Measurements from ENCODE around the gene ELF3. TPM values are rescaled to one million over a fixed set of nuclear protein-coding genes. Genes with fewer than 3 reads are reported as not detected.
"Not testable (repeated sequence)": the region's sequence is repeated elsewhere in the genome, so short reads cannot be mapped to it uniquely, and the experiment has no call there.

ELF3 gene
- total and polyA plus RNA-seq, 2 experiments from 2014 or later = 22.6 to 28.7 TPM

DNA sequence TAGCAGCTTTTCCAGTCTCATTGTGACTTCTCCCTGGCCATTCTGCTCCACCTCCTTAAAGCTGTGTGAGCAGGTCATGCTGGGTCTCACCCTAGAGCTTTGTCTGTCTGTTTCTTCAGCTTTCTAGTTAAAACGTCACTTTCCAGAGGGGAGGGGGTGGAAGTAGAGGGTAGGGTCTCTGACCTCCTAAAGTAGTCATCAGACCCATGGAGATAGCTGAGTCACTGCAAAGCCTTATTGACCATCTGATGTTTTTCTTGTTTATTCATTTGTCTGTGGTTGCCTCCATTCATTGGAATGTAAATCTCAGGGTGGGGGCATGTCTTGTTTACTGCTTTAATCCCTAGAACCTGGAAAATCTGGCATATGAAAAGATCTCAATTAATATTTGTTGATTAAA, 52.7 kb downstream of the ELF3 start:
- H3K4me3 ChIP-seq = no peak overlapping the region
- DNase-seq (ENCODE audit: low read depth in 1 of 2, low spot score in 1 of 2) = no peak
- no peaks in the 10 kb centered on the region for H3K27me3 ChIP-seq
- H3K27ac ChIP-seq = no peak overlapping the region
- H3K36me3 ChIP-seq = no peaks in the 10 kb centered on the region
- no peaks in the 10 kb centered on the region for H3K4me1 ChIP-seq (ENCODE audit: low read depth)
- H3K9me3 ChIP-seq (ENCODE audit: low read depth) = no peaks in the 10 kb centered on the region
- TF ChIP-seq, protein P1, sequence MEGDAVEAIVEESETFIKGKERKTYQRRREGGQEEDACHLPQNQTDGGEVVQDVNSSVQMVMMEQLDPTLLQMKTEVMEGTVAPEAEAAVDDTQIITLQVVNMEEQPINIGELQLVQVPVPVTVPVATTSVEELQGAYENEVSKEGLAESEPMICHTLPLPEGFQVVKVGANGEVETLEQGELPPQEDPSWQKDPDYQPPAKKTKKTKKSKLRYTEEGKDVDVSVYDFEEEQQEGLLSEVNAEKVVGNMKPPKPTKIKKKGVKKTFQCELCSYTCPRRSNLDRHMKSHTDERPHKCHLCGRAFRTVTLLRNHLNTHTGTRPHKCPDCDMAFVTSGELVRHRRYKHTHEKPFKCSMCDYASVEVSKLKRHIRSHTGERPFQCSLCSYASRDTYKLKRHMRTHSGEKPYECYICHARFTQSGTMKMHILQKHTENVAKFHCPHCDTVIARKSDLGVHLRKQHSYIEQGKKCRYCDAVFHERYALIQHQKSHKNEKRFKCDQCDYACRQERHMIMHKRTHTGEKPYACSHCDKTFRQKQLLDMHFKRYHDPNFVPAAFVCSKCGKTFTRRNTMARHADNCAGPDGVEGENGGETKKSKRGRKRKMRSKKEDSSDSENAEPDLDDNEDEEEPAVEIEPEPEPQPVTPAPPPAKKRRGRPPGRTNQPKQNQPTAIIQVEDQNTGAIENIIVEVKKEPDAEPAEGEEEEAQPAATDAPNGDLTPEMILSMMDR (IDR thresholded peaks at IDR 0.05; ENCODE audit: low read depth, low read length) = no peak

DNA sequence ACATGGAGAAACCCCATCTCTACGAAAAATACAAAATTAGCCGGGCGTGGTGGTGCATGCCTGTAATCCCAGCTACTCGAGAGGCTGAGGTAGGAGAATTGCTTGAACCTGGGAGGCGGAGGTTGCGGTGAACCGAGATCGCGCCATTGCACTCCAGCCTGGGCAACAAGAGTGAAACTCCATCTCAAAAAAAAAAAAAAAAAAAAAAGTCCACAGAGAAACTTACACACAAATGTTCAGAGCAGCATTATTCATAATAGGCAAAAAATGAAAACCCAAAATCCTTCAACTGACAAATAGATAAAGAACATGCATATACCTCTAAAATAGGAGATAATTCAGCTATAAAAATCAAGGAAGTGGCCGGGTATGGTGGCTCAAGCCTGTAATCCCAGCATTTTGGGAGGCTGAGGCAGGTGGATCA, 54.5 kb downstream of the ELF3 start:
- not testable (repeated sequence) for H3K9me3 ChIP-seq (ENCODE audit: low read depth); H3K27ac ChIP-seq; H3K4me1 ChIP-seq (ENCODE audit: low read depth); H3K36me3 ChIP-seq; H3K27me3 ChIP-seq; H3K4me3 ChIP-seq; DNase-seq (ENCODE audit: low read depth in 1 of 2, low spot score in 1 of 2)

Other genes starting within 250 kb of the ELF3 start
- gene IPO9, start 181.4 kb upstream of the ELF3 start, total RNA-seq = 34.7 and 36.9 TPM in 2 replicates
- 61.7 and 82.1 TPM in 2 replicates for gene IPO9, start 181.4 kb upstream of the ELF3 start, polyA plus RNA-seq
- 14.3 and 21.9 TPM in 2 replicates for gene SHISA4, start 121.7 kb upstream of the ELF3 start, total RNA-seq
- gene SHISA4, start 121.7 kb upstream of the ELF3 start, polyA plus RNA-seq = 22.8 and 24.3 TPM in 2 replicates
- 48.3 and 75.6 TPM in 2 replicates for gene LMOD1, start 64.0 kb upstream of the ELF3 start, total RNA-seq
- gene LMOD1, start 64.0 kb upstream of the ELF3 start, polyA plus RNA-seq = 27.4 and 47.9 TPM in 2 replicates
- gene TIMM17A, start 55.1 kb upstream of the ELF3 start, total RNA-seq = 32.9 and 37.4 TPM in 2 replicates
- 88.7 and 110 TPM in 2 replicates for gene TIMM17A, start 55.1 kb upstream of the ELF3 start, polyA plus RNA-seq
- 56.6 and 60.4 TPM in 2 replicates for gene RNPEP, start 27.9 kb upstream of the ELF3 start, total RNA-seq
- 52.6 and 66.0 TPM in 2 replicates for gene RNPEP, start 27.9 kb upstream of the ELF3 start, polyA plus RNA-seq
- not detected in 2 replicates for gene GPR37L1, start 112.3 kb downstream of the ELF3 start, total RNA-seq
- gene GPR37L1, start 112.3 kb downstream of the ELF3 start, polyA plus RNA-seq = 0.79 TPM in 1 of 2 replicates, not detected in the other
- 42.1 and 42.5 TPM in 2 replicates for gene ARL8A, start 134.2 kb downstream of the ELF3 start, total RNA-seq
- gene ARL8A, start 134.2 kb downstream of the ELF3 start, polyA plus RNA-seq = 45.3 and 49.1 TPM in 2 replicates
- not detected in 2 replicates for gene PTPN7, start 150.0 kb downstream of the ELF3 start, total RNA-seq
- 0.66 TPM in 1 of 2 replicates, not detected in the other for gene PTPN7, start 150.0 kb downstream of the ELF3 start, polyA plus RNA-seq
- gene LGR6, start 183.2 kb downstream of the ELF3 start, total RNA-seq = not detected in 2 replicates
- gene LGR6, start 183.2 kb downstream of the ELF3 start, polyA plus RNA-seq = 0.16 TPM in 1 of 2 replicates, not detected in the other